HepG2 (cell line): ENCODE measurements around the gene OTOG. TPM values are rescaled to one million over a fixed set of nuclear protein-coding genes. Genes with fewer than 3 reads are reported as not detected.

Experiments used
- ATAC-seq: fragments of 200-7000 bp; cut with Tn5 transposase; 3 replicates; pipeline ENCODE4 v1.9.1; 2020; ENCODE audit warnings: mild to moderate bottlenecking, moderate library complexity
- BruUV-seq: library from RNA; stranded (reverse); fragments of 400-500 nt; replicated peaks from 2 replicates; lab custom pipeline; 2021; lab: Mats Ljungman, UMichigan
- CTCF ChIA-PET: fragments of 300-600 bp; formaldehyde crosslinking; extraction: SDS; loops from one replicate; lab custom pipeline; 2021; ENCODE audit warnings: low total read pairs, inconsistent platforms, low intra/inter-chr PET ratio; lab: Yijun Ruan, JAX
- POLR2A ChIA-PET: fragments of 350-600 bp; sonication (Branson Sonifier 250); formaldehyde crosslinking; loops from one replicate; lab custom pipeline; 2020; ENCODE audit warnings: antibody characterized with exemption, inconsistent platforms; lab: Yijun Ruan, JAX
- DNase-seq: peaks from one replicate; pipeline ENCODE4 v3.0.0-alpha.2; 2015; ENCODE audit warnings: low spot score
- FAIRE-seq: peaks from 3 replicates; lab custom pipeline; 2011; peaks lifted over from hg19 to GRCh38; lab: Jason Lieb, UNC
- H2AFZ ChIP-seq: one replicate; pipeline ENCODE4 v1.6.1; 2011; ENCODE audit warnings: low read length, inconsistent platforms
- H3K27ac ChIP-seq: fragments of 300-600 bp; 3 replicates; pipeline ENCODE4 v1.8.0; 2011; ENCODE audit warnings: mixed run types, mild to moderate bottlenecking, mixed read lengths, low read length, inconsistent platforms; ENCODE audit not compliant: insufficient read depth; ENCODE audit errors: extremely low read length
- H3K27me3 ChIP-seq, 2 experiments: fragments of 200-600 bp in 1 of 2; 2 replicates in 1 of 2; 3 replicates in 1 of 2; pipeline versions ENCODE4 v1.6.0 to v1.8.0; 2011; ENCODE audit warnings: low read length in 2 of 2, mild to moderate bottlenecking in 2 of 2, moderate library complexity in 2 of 2, inconsistent platforms in 1 of 2; ENCODE audit not compliant: insufficient read depth in 2 of 2, control insufficient read depth in 1 of 2
- H3K36me3 ChIP-seq, 2 experiments: fragments of 200-600 bp in 1 of 2; replicated peaks in 1 of 2; 2 replicates in 1 of 2; 3 replicates in 1 of 2; pipeline versions ENCODE4 v1.5.1 to v1.8.0; 2011; ENCODE audit warnings: low read length in 2 of 2, inconsistent platforms in 1 of 2; ENCODE audit not compliant: insufficient read depth in 2 of 2, control insufficient read depth in 1 of 2
- H3K4me1 ChIP-seq: 2 replicates; pipeline ENCODE4 v1.5.1; 2012; ENCODE audit warnings: low read length, inconsistent platforms; ENCODE audit not compliant: insufficient read depth
- H3K4me2 ChIP-seq: 2 replicates; pipeline ENCODE4 v1.6.0; 2011; ENCODE audit warnings: low read depth, low read length, inconsistent platforms
- H3K4me3 ChIP-seq, 3 experiments: fragments of 200-600 bp in 1 of 3; sonication (generic), shearing (Covaris generic) in 1 of 3; replicated peaks in 1 of 3; 2 replicates each; pipeline ENCODE4 v1.5.1; 2011 to 2016; ENCODE audit warnings: low read length in 3 of 3, inconsistent platforms in 2 of 3, low read depth in 2 of 3, mild to moderate bottlenecking in 2 of 3, control low read depth in 1 of 3, mixed read lengths in 1 of 3; ENCODE audit not compliant: insufficient read depth in 1 of 3
- H3K79me2 ChIP-seq: one replicate; pipeline ENCODE4 v1.6.1; 2011; ENCODE audit warnings: low read length, inconsistent platforms; ENCODE audit not compliant: insufficient read depth
- H3K9ac ChIP-seq: 2 replicates; pipeline ENCODE4 v1.6.0; 2011; ENCODE audit warnings: mild to moderate bottlenecking, low read depth, low read length, inconsistent platforms; ENCODE audit not compliant: insufficient read depth
- H3K9me3 ChIP-seq: 2 replicates; pipeline ENCODE4 v1.5.1; 2012; ENCODE audit warnings: mild to moderate bottlenecking, low read length
- H4K20me1 ChIP-seq: 2 replicates; pipeline ENCODE4 v1.6.0; 2011; ENCODE audit warnings: inconsistent platforms, mild to moderate bottlenecking, low read length, moderate library complexity; ENCODE audit not compliant: insufficient read depth
- ADNP ChIP-seq: sonication (generic); formaldehyde crosslinking; IDR thresholded peaks from 2 replicates; pipeline ENCODE4 v1.4.0; 2020; ENCODE audit warnings: missing genetic modification reagents
- AFF4 ChIP-seq: sonication (generic); formaldehyde crosslinking; IDR thresholded peaks from 2 replicates; pipeline ENCODE4 v1.4.0; 2020; ENCODE audit warnings: missing genetic modification reagents
- DMAP1 ChIP-seq: IDR thresholded peaks from 2 replicates; pipeline ENCODE4 v1.6.1; 2016
- ELF4 ChIP-seq: sonication (generic); formaldehyde crosslinking; IDR thresholded peaks from 2 replicates; pipeline ENCODE4 v1.5.0; 2020; ENCODE audit warnings: missing genetic modification reagents, mild to moderate bottlenecking, moderate library complexity, borderline replicate concordance
- GABPB1 ChIP-seq: IDR thresholded peaks from 2 replicates; pipeline ENCODE4 v1.6.1; 2016; ENCODE audit warnings: mild to moderate bottlenecking, missing genetic modification reagents, moderate library complexity, missing compliant biosample characterization
- IRF9 ChIP-seq: sonication (generic); formaldehyde crosslinking; IDR thresholded peaks from 2 replicates; pipeline ENCODE4 v1.8.0; 2022; ENCODE audit warnings: missing genetic modification reagents, mild to moderate bottlenecking, borderline replicate concordance
- ISL2 ChIP-seq: sonication (generic); formaldehyde crosslinking; IDR thresholded peaks from 2 replicates; pipeline ENCODE4 v1.5.0; 2020; ENCODE audit warnings: missing genetic modification reagents
- NFIC ChIP-seq: IDR thresholded peaks from 2 replicates; pipeline ENCODE4 v1.6.1; 2012; ENCODE audit warnings: mild to moderate bottlenecking, low read length, inconsistent platforms
- PAX8 ChIP-seq: sonication (generic); formaldehyde crosslinking; IDR thresholded peaks from 2 replicates; pipeline ENCODE4 v1.8.0; 2022; ENCODE audit warnings: mild to moderate bottlenecking, missing genetic modification reagents, borderline replicate concordance
- REL ChIP-seq: sonication (generic); formaldehyde crosslinking; conservative IDR thresholded peaks from 2 replicates; pipeline ENCODE4 v1.8.0; 2022; ENCODE audit warnings: mild to moderate bottlenecking, missing genetic modification reagents, moderate library complexity
- RFXANK ChIP-seq: IDR thresholded peaks from 2 replicates; pipeline ENCODE4 v1.6.1; 2016
- SOX6 ChIP-seq, 2 experiments: fragments of 450-650 bp in 1 of 2; sonication (generic) in 1 of 2; formaldehyde crosslinking in 1 of 2; IDR thresholded peaks; 2 replicates each; pipeline versions ENCODE4 v1.4.0 to v1.6.1; 2017 to 2020; ENCODE audit warnings: antibody characterized with exemption in 1 of 2, mild to moderate bottlenecking in 1 of 2, missing genetic modification reagents in 1 of 2
- ZBTB26 ChIP-seq: IDR thresholded peaks from 2 replicates; pipeline ENCODE4 v1.6.1; 2016; ENCODE audit warnings: missing compliant biosample characterization, missing genetic modification reagents, borderline replicate concordance
- ZMAT3 ChIP-seq: sonication (generic); formaldehyde crosslinking; conservative IDR thresholded peaks from 2 replicates; pipeline ENCODE4 v1.7.0; 2021; ENCODE audit warnings: missing genetic modification reagents
- ZNF460 ChIP-seq: sonication (generic); formaldehyde crosslinking; IDR thresholded peaks from 2 replicates; pipeline ENCODE4 v1.5.1; 2020; ENCODE audit warnings: missing genetic modification reagents, mild to moderate bottlenecking, borderline replicate concordance
- ZSCAN25 ChIP-seq: sonication (generic); formaldehyde crosslinking; IDR thresholded peaks from 2 replicates; pipeline ENCODE4 v1.8.0; 2022; ENCODE audit warnings: mild to moderate bottlenecking, missing genetic modification reagents
- WGBS: methylation state at CpG from one replicate; pipeline ENCODE4 v1.1.6; 2017; ENCODE audit warnings: low lambda C conversion rate; 5-methylcytosine and 5-hydroxymethylcytosine counted together
- in situ Hi-C: cut with HindIII; loops from 2 replicates; pipeline ENCODE4 v1.10.0; 2017; ENCODE audit warnings: low pct_unique_long_range_greater_than_20kb; ENCODE audit not compliant: extremely low pct_ligation_motif_present
- intact Hi-C: fragments of 100-400 bp; cut with micrococcal nuclease; formaldehyde crosslinking; loops from one replicate; pipeline ENCODE4 v1.10.0; 2022; ENCODE audit not compliant: unreplicated experiment
- polyA plus RNA-seq, 8 experiments: library from polyadenylated mRNA; depleted of rRNA in 3 of 8; stranded (reverse) in 7 of 8; unstranded in 1 of 8; fragments of >200 nt; fragmentation: Illumina TruSeq in 4 of 8; extraction: Trizol in 4 of 8; gene quantifications; 2 replicates each; pipeline versions ENCODE4 v1.2.1 to v1.2.3, GENCODE V29; 2011 to 2016; ENCODE audit warnings: low read depth in 4 of 8, missing spikeins in 1 of 8, mixed read lengths in 1 of 8; ENCODE audit not compliant: insufficient read depth in 1 of 8
- total RNA-seq, 5 experiments: library from RNA; depleted of rRNA; stranded (reverse); fragments of >200 nt; fragmentation: Illumina TruSeq; extraction: Trizol; gene quantifications; 2 replicates each; pipeline ENCODE4 v1.2.3, GENCODE V29; 2016; ENCODE audit warnings: low read depth in 1 of 5
- TF ChIP-seq, protein P1 (sequence below): IDR thresholded peaks from 2 replicates; pipeline ENCODE4 v1.6.1; 2016; ENCODE audit warnings: missing biosample characterization, missing genetic modification reagents, low read depth

The OTOG gene
- total and polyA plus RNA-seq, 2 of the 13 experiments (the other 11 are each of a cell fraction or from before 2014, with no cell fraction given): not detected

DNA sequence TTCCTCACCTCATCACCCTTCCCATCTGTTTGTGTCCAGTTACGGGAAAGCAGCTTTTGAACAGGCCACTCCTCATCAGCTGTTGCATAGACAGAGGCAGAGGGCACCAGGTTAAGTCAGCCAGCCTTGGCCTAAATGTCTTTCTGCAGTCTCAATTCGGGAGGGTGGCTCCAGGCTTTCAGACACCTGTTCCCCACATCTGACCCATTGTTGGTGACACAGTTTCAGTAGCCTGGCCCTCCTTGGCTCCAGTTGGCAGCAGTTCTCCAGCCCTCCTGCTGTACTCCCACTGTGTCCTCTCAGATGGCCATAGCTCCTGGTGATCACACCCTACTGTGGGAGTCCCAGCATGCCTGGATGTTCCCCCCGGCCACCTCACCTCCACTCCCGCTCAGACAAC is 101.5 kb downstream of the OTOG start:
- DNase-seq: no peak
- no peak overlapping the region for H3K27ac ChIP-seq
- FAIRE-seq: no peak
- WGBS: 6% methylated on average over 3 of the region's 4 CpGs
- CTCF ChIA-PET: no interaction called here
- intact Hi-C loops (no loop called here), in situ Hi-C loops (no loop called here)
- H3K27me3 ChIP-seq: peaks cover 3 to 46% of the 10 kb centered on the region in 2 experiments; a peak in 4 of 5 replicates
- H3K4me2 ChIP-seq: no peak overlapping the region
- H3K36me3 ChIP-seq: no peaks in the 10 kb centered on the region
- TF ChIP-seq DMAP1 (CRISPR knock-in tag): no peak
- TF ChIP-seq ISL2 (CRISPR knock-in tag): no peak
- no peak for TF ChIP-seq ELF4
- TF ChIP-seq, protein P1, sequence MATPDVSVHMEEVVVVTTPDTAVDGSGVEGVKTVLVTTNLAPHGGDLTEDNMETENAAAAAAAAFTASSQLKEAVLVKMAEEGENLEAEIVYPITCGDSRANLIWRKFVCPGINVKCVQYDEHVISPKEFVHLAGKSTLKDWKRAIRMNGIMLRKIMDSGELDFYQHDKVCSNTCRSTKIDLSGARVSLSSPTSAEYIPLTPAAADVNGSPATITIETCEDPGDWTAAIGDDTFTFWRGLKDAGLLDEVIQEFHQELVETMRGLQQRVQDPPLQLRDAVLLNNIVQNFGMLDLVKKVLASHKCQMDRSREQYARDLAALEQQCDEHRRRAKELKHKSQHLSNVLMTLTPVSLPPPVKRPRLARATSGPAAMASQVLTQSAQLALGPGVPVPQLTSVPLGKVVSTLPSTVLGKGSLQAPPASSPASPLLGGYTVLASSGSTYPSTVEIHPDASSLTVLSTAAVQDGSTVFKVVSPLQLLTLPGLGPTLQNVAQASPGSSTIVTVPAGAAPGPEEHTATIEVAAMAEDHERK: no peak
- no peak for TF ChIP-seq NFIC
- no peak for TF ChIP-seq PAX8 (CRISPR knock-in tag)
- no peak for TF ChIP-seq ZMAT3
- TF ChIP-seq RFXANK: no peak
- no peak for TF ChIP-seq SOX6 (IDR thresholded peaks at IDR 0.05)
- TF ChIP-seq SOX6 (CRISPR knock-in tag; IDR thresholded peaks at IDR 0.05): no peak
- no peak for TF ChIP-seq ZSCAN25 (CRISPR knock-in tag)
- no peak for TF ChIP-seq GABPB1 (CRISPR knock-in tag)
- no peak for TF ChIP-seq ZNF460 (CRISPR knock-in tag)
- TF ChIP-seq AFF4 (CRISPR knock-in tag): no peak
- TF ChIP-seq REL (CRISPR knock-in tag): no peak
- TF ChIP-seq ADNP (CRISPR knock-in tag): no peak
- TF ChIP-seq ZBTB26 (CRISPR knock-in tag): no peak
- no peak for TF ChIP-seq IRF9 (CRISPR knock-in tag)
- TF ChIP-seq, all 625 proteins: peak for 0
- no peak overlapping the region for H3K9ac ChIP-seq
- POLR2A ChIA-PET: no interaction called here
- H3K9me3 ChIP-seq: no peaks in the 10 kb centered on the region
- H3K4me3 ChIP-seq: no peak overlapping the region
- no TSS peak for BruUV-seq
- peaks cover 13% of the 10 kb centered on the region for H3K4me1 ChIP-seq
- no peak overlapping the region for H2AFZ ChIP-seq
- H4K20me1 ChIP-seq: no peaks in the 10 kb centered on the region
- no peaks in the 10 kb centered on the region for H3K79me2 ChIP-seq
- no peak for ATAC-seq
